Measurements from ENCODE around the gene PCGF3.

Gene PCGF3

DNA sequence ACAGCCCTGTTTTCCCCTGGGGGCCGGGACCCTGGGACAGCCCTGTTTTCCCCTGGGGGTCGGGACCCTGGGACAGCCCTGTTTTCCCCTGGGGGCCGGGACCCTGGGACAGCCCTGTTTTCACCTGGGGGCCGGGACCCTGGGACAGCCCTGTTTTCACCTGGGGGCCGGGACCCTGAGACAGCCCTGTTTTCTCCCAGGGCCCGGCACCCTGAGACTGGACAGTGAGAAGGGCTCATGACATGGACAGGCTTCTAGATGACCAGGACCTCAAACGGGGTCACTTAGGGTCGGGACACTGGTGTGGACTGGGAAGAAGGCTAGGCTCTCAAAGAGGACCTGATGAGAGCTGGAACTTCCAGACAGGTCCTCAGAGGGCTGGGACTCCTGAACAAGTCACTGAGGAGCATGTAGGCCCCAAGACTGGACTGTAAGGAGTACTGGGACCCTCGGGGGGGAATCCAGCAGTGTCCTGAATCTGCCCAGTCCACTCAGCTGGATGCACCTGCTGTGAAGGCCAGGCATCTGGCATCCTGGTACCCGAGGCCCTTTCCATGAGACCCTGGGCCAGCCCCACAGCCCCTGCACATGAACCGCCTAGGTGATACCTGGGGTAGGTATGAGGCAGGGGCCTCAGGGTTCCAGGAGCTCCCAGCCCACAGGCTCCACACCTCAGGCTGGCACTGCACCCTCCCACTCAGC, 2.4 kb downstream of the PCGF3 start:
- no peak overlapping the region for H3K4me3 ChIP-seq (ENCODE audit: control insufficient read depth, low read depth, low read length)
- TF ChIP-seq, protein P1, sequence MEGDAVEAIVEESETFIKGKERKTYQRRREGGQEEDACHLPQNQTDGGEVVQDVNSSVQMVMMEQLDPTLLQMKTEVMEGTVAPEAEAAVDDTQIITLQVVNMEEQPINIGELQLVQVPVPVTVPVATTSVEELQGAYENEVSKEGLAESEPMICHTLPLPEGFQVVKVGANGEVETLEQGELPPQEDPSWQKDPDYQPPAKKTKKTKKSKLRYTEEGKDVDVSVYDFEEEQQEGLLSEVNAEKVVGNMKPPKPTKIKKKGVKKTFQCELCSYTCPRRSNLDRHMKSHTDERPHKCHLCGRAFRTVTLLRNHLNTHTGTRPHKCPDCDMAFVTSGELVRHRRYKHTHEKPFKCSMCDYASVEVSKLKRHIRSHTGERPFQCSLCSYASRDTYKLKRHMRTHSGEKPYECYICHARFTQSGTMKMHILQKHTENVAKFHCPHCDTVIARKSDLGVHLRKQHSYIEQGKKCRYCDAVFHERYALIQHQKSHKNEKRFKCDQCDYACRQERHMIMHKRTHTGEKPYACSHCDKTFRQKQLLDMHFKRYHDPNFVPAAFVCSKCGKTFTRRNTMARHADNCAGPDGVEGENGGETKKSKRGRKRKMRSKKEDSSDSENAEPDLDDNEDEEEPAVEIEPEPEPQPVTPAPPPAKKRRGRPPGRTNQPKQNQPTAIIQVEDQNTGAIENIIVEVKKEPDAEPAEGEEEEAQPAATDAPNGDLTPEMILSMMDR (IDR thresholded peaks at IDR 0.05; ENCODE audit: control insufficient read depth, insufficient read depth, low read depth, low read length, missing control alignments): no peak
- DNase-seq (ENCODE audit: low read depth): no peak

DNA sequence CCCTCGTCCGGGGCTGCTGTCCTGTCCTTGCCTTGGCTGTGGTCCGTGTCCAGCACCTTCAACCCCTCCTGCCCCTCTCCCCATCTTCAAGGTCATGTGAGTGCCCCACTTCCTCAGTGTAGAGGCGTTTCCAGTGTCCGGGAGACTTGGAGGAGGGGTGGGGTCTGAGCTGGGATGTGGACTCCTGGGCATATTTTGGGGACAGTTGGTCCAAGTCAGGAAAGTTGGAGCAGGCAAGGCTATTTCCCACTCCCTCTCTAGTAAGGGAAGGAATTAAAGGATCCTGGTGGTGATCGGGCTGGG, 3.0 kb downstream of the PCGF3 start:
- no peak overlapping the region for H3K4me3 ChIP-seq (ENCODE audit: control insufficient read depth, low read depth, low read length)
- DNase-seq (ENCODE audit: low read depth): no peak

DNA sequence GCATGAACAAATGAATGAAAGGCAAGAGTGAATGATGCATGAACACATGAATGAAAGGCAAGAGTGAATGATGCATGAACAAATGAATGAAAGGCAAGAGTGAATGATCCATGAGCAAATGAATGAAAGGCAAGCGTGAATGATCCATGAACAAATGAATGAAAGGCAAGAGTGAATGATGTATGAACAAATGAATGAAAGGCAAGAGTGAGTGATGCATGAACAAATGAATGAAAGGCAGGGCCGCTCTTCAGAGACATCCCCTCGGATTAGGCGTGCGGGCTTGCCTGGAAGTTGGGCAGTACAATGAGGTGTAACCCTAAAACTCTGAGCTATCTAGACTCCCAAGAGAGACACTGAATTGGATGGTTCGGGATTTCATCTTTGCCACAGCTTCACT, 3.7 kb downstream of the PCGF3 start:
- no peak for DNase-seq (ENCODE audit: low read depth)
- no peak overlapping the region for H3K4me3 ChIP-seq (ENCODE audit: control insufficient read depth, low read depth, low read length)
- TF ChIP-seq, protein P1 (IDR thresholded peaks at IDR 0.05; ENCODE audit: control insufficient read depth, insufficient read depth, low read depth, low read length, missing control alignments): no peak

More for the DNA sequence above, 3.0 kb downstream of the PCGF3 start:
- TF ChIP-seq, protein P1 (IDR thresholded peaks at IDR 0.05; ENCODE audit: control insufficient read depth, insufficient read depth, low read depth, low read length, missing control alignments): no peak

DNA sequence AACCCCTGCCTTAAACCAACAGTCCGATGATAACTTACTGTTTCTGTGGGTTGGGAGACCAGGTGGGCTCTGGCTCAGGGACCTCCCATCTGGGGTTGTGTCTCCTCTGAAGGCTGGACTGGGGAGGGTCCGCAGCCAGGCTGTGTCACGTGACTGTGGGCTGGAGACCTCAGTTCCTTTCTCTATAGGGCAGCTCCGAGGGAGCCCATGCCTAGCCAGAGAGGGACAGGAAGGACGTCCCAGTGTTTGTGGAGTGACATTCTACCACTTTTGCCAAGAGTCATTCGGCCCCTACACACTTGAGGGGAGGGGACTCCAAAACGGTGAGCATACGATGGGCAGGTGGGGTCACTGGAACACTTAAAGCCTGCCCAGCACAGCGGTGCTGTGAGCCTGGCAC, 4.5 kb downstream of the PCGF3 start:
- H3K4me3 ChIP-seq (ENCODE audit: control insufficient read depth, low read depth, low read length): no peak overlapping the region
- no peak for DNase-seq (ENCODE audit: low read depth)
- TF ChIP-seq, protein P1 (IDR thresholded peaks at IDR 0.05; ENCODE audit: control insufficient read depth, insufficient read depth, low read depth, low read length, missing control alignments): no peak

DNA sequence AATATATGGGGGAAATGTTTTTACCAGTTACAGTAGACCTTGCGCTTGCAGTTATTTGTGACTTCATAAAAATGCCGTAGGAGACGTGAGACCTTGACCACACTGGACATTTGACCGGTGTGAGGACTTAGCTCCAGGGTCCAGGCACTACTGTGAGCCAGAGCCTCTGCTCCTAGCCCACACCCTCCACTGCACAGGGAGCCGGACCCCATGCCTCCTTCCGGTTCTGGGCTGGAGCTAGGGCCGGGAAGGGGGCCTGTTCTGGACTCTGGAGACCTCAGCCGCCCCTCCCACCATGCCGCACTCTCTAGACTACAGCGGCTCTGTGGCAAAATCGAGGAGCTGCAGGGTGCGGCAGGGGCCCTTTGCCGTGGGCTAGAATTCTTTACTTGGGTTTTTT, 5.3 kb downstream of the PCGF3 start:
- TF ChIP-seq, protein P1 (IDR thresholded peaks at IDR 0.05; ENCODE audit: control insufficient read depth, insufficient read depth, low read depth, low read length, missing control alignments): no peak
- DNase-seq (ENCODE audit: low read depth): no peak
- H3K4me3 ChIP-seq (ENCODE audit: control insufficient read depth, low read depth, low read length): no peak overlapping the region

DNA sequence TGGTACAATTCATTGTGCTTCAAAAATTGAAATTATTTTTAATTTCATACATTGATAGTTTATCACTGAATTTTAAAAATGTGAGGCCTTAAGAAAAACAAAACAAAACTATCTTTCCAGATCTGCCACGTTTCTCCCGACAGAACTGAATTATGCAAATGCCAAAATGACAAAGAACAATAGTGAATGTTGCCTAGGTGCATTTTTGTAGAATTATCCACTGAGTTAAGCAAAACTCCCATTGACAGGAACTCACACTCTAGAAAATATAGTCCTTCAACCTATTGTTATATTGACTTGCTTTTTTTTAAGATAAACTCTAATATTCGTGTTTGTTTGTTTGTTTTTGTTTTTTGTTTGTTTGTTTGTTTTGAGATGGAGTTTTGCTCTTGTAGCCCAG, 6.5 kb downstream of the PCGF3 start:
- DNase-seq (ENCODE audit: low read depth): no peak
- TF ChIP-seq, protein P1 (IDR thresholded peaks at IDR 0.05; ENCODE audit: control insufficient read depth, insufficient read depth, low read depth, low read length, missing control alignments): no peak
- no peak overlapping the region for H3K4me3 ChIP-seq (ENCODE audit: control insufficient read depth, low read depth, low read length)

Measured in AG09309 (cell line).